Middle frontal gyrus (tissue), 1 donor: ENCODE results near the gene CSF3R.
"Not testable (repeated sequence)": the region's sequence is repeated elsewhere in the genome, so short reads cannot be mapped to it uniquely, and the experiment has no call there.

Experiments
- DNase-seq: peaks from one replicate; pipeline ENCODE4 v3.0.0-alpha.2; 2015; ENCODE audit warnings: low spot score; ENCODE audit errors: extremely low spot score

CSF3R gene

DNA sequence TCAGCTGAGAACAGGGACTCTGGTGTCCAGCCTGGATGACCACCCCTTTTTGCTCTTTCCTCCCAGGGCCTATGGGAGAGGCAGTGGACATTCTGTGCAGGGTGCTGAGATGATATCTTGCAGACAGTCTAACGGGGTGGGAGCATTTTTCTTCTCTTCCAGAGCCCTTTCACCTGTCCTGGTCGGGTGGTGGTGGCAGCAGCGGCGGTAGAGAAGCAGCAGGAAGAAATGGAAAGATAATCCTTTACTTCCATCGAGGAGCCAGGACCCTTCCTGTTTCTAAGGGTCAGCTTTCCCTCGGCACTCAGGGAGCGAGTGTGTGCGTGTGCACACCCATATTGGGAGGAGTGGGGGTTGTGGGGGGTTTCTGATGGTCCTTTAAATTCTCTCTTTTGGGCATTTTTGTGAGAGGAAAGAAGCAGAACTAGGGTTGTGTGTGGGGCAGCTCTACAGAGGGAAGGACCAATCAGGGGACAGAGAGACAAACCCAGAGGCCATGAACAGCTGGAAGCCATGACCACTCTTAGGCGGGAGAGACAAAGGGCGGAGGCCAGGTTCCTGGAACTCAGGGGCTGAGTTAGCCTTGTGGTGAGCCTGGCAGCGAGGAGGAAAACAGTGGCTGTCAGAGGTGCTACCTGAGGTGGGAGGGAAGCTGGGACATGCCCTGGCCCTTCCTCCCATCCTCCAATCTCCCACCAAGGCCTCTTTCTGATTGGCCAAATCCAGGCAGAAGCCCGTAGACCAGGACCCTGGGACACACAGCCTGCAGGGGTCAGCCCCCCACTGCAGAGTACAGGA lies 31.2 kb upstream of the CSF3R start:
- DNase-seq: no peak

DNA sequence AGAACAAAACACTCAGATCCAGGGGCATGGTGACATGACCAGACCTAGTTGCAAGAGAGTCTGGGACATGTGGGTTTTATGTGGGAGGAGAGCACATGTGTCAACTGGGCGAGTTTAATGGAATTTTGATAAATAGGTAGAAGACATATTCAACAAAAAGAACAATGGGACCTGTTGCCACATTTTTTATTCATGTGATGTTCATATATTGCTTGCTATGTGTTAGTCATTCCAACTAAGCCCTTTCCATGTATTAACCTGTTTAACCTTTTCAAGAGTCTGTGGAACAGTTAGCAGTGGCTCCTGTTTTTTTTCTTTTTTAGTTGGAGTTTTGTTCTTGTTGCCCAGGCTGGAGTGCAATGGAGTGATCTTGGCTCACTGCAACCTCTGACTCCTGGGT lies 30.1 kb upstream of the CSF3R start:
- DNase-seq: no peak

DNA sequence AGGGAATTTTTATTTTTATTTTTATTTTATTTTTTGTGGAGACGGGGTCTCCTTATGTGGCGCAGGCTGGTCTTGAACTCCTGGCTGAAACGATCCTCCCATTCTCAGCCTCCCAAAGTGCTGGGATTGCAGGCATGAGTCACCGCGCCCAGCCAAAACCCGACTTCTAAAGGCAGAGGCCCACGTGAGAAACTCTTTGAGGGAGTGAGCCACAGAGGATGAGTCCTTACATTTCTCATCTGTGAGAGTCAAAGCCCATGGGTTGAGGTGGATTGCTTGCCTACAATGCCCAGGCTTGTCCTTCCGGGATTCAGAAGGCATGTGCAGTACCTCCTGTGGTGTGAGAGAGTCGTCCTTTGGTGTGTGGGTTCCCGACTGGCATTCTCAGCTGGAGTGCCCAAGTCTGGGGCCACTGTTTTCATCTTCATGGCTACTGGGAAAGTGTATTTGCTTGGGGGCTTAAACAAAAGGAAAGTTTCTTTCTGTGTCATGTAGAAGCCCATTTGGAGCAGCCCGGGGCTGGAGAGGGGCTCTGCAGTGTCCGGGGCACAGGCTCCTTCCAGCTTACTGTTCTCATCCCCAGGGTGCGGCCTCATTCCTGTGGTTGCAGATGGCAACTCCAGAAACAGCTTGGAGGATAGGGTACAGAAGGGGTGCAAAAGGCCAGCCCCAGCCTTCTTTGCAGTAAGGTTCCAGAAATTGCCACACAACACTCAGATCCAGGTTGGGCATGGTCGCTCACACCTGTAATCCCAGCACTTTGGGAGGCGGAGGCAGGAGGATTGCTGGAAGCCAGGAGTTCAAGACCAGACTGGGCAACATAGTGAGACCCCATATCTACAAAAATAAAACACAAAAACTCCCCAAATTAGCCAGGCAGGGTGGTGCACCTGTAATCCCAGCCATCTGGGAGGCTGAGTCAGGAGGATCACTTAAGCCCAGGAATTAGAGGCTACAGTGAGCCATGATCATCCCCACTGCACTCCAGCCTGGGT lies 29.4 kb upstream of the CSF3R start:
- no peak for DNase-seq

DNA sequence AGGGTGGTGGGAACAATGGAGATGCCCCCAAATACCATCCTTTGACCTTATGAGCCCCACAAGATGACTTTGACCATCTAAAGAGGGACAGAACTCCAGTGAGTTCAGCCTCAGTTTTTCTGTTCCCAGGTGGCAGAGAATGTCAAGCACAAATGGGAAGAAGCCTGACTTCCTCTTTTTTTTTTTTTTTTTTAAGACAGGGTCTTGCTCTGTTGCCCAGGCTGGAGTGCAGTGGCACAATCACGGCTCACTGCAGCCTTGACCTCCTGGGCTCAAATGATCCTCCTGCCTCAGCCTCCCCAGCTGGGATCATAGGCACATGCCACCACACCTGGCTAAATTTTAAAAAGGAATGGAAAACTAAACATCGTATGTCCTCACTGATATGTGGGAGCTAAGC lies 28.5 kb upstream of the CSF3R start:
- not testable (repeated sequence) for DNase-seq

DNA sequence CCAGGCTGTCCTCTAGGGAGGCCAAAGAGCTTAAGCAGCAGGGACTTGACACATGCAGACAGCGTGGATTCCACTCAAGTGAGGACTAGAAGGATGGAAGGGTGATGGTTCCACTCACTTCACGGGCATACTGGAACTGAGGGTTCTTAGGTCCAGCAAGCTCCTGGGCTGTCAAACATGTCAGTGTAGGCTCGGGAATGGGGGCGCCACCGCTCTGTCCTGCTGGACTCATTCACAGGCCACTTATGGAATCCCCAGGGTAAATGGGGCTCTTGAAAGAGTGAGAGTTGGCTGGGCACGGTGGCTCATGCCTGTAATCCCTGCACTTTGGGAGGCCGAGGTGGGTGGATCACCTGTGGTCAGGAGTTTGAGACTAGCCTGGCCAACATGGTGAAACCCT lies 27.7 kb upstream of the CSF3R start:
- no peak for DNase-seq

DNA sequence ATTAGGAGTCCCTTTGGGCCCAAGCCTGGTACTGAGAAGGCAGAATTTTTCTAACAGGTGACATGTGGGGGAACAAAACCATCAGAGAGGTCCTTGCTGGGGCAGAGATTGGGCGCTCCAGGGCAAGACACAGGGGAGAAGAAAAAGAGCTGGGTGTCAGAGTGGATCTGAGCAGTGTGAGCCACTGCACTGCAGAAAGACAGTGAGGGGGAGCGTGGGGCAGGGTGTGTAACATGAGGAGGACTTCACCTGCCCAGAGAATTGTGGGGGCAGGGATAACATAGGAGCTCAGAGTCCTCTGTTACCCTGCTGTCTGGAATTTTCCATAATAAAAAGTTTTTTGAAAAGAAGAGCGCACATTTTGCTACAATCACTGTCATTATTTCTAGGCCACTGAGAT lies 25.5 kb upstream of the CSF3R start:
- DNase-seq: no peak

DNA sequence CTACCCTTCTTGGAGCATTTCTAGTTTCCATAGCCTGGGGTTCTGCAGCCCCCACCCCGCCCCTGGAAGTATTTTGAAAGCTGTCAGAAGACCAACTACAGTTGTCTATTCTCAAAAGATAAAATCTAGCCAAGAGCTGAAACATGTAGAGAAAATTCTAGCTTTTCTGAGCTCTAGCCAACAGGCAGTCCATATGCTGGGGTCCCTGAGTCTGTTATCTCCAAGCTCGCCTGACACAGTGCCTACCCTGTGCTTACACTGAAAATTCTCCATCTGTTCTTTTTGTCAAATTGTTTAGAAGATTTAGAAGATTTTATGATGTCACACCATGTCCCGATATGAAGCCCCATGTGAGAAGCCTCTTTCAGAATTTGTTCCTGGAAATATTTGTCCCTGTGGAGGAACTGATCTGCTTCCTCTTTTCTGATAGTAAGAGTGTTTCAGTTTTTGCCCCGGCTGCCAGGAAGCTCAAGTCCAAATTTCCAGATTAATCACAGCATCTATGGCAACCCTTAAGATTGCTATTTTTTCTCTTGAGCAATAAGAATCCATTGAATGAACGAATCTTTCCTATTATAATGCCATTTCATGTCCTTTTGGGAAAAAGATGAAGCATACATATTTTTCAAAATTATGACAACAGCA lies 23.7 kb upstream of the CSF3R start:
- no peak for DNase-seq

DNA sequence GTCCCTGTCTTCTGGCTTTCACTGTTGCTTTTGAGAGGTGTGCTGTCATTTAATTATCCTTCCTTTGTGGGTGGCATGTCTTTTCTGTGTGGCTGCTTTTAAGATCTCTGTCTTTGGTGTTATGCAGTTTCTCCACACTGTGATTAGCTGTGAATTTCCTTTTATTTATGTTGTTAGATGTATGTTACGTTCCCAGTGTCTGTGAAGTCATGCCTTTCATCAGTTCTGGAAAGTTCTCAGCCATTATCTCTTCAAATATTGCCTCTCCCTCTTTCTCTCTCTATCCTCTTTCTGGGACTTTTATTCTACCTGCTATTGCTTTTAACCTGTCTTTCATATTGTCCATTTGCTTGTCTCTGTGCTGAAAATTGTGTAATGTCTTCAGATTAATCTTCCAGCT lies 21.0 kb upstream of the CSF3R start:
- DNase-seq: no peak

DNA sequence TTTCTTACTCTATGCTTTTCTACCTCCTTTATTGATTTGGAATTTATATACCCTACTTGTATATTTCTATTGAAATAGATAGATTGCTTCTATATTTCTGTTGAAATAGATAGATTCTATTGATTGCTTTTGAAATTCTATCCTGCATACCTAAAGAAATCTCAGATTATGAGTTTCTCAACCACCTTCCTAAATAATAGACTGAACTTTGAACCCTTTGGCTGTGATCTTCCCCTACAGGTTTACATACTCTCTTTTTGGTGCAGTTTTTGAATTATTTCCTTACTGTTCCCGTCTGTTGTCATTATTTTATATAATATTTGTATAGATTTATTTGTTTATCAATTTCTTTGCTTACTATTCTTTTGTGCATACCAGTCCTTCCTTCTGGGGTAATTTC lies 20.4 kb upstream of the CSF3R start:
- no peak for DNase-seq

DNA sequence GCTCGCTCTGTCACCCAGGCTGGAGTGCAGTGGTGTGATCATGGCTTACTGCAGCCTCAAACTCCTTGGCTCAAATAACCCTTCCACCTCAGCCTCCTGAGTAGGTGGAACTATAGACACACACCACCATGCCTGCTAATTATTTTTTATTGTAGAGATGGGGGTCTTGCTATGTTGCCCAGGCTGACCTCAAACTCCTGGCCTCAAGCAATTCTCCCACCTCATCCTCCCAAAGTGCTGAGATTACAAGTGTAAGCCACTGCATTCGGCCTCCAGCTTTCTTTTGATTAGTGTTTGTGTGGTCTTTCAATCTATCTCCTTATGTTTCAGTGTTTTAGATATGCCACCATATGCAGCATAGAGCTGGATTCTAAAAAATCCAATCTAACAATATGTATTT lies 19.9 kb upstream of the CSF3R start:
- DNase-seq: no peak

DNA sequence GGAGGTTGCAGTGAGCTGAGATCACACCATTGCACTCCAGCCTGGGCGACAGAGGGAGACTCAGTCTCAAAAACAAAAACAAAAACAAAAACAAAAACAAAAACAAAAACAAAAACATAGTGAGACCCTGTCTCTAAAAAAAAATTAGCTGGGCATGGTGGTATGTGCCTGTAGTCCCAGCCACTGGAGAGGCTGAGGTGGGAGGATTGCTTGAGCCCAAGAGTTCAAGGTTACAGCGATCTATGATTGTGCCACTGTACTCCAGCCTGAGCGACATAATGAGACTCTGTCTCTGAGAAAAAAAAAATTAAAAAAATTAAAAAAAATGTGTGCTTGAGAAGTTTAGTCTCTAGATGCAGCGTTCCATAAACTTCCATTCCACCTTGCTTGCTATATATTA lies 19.2 kb upstream of the CSF3R start:
- not testable (repeated sequence) for DNase-seq

DNA sequence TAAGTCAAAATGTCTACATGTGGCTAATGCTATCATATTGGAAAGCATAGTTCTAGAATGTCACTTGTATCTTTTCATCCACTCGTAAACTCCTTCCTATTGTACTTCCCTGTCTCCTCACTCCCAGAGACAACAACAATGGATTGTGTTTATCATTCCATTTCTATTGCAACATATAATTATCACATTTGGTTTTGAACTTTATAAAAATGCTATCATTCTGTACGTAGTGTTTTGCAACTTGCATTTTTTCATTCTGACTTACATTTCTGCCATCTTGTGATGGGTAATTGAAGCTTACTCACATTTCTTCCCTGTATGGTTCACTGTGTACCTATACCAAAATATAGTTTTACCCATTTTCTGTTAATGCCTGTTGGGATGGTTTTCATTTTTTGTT lies 14.5 kb upstream of the CSF3R start:
- DNase-seq: no peak

DNA sequence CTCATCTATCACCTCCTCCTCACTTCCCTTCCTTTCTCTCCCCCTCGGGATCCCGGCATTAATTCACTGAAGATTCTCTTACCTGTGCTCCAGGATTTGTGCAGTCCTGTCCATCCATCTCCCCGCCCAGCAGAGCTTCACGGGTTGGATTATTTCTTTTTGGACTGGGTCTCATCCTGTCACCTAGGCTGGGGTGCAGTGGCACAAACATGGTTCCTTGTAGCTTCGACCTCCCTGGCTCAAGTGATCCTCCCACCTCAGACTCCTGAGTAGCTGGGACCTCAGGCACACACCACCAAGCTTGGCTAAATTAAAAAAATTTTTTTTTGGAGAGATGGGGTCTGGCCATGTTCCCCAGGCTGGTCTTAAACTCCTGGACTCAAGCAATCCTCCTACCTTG lies 12.3 kb upstream of the CSF3R start:
- no peak for DNase-seq

DNA sequence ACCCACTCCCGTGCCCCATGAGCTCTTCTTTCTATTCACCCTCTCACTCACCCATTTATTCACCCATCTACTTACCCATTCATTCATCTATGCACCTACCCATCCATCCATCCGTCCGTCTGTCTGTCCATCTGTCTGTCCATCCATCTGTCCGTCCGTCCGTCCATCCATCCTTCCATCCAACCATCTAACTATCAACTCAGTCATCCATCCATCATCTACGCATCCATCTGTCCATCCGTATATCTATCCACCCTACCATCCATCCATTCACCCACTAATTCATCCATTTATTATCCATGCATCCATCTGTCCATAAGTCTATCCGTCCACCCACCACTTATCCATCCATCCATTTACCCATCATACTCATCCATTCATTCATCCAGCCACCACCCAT lies 10.8 kb upstream of the CSF3R start:
- no peak for DNase-seq

DNA sequence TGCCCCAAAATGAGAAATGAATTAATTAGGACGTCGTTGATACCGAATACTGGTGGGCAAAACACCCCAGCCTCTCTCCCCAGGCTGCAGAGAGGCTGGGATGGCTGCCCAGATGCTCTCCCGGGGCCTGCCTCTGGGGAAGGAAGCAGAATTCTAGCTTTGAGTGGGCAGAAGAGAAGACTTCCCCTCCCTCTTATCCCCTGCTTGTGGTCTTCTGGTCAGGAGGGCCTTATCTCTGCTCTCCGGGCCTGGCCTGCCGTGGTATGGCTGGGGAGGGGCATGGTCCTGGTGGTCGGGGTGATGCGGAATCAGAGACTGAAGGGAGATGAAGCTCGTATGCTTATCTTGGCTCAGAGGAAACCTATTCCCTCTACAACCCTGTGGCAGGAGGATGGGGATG lies 9.8 kb upstream of the CSF3R start:
- no peak for DNase-seq

DNA sequence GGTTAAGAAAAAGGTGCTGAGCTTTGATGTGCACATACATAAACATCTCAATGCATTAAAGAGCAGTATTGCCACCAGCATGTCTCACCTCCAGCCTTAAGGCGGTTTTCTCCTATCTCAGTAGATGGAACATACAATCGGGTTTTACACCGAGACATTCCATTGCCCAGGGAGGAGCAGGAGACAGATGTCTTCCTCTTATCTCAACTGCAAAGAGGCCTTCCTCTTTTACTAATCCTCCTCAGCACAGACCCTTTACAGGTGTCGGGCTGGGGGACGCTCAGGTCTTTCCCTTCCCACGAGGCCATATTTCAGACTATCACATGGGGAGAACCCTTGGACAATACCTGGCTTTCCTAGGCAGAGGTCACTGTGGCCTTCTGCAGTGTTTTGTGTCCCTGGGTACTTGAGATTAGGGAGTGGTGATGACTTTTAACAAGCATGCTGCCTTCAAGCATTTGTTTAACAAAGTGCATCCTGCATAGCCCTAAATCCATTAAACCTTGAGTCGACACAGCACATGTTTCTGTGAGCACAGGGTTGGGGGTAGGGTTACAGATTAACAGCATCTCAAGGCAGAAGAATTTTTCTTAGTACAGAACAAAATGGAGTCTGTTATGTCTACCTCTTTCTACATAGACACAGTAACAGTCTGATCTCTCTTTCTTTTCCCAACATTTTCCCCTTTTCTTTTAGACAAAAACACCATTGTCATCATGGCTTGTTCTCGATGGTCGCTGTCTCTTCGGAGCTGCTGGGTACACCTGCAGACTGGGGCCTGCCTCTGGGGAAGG lies 6.7 kb upstream of the CSF3R start:
- DNase-seq: not testable (repeated sequence)

DNA sequence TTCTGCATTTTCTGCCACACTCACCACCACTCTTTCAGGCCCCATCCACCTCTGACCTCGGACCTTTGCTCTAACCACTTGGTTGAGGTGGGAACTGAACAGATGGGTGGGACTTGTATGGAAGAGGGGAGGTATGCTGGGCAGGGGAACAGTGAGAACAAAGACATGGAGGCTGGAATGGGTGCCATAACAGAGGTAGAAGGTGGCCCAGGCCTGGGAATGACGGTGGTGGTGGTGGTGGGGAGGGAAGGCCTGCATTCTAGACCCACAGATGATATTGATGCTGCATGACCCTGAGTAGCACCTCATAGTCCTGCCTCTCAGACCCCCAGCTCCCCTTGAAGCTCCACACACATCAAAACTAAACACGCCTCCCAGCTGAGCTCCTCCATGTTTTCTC lies 5.2 kb upstream of the CSF3R start:
- no peak for DNase-seq

DNA sequence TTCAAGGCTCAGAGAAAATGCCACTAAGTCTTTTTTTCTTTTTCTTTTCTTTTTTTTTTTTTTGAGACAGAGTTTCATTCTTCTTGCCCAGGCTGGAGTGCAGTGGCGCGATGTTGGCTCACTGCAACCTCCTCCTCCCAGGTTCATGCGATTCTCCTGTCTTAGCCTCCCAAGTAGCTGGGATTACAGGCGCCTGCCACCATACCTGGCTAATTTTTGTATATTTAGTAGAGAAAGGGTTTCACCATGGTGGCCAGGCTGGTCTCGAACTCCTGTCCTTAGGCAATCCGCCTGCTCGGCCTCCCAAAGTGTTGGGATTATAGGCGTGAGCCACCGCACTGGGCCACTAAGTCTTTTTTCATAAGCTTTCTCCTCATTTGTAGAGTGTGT lies 4.6 kb upstream of the CSF3R start:
- DNase-seq: not testable (repeated sequence)

DNA sequence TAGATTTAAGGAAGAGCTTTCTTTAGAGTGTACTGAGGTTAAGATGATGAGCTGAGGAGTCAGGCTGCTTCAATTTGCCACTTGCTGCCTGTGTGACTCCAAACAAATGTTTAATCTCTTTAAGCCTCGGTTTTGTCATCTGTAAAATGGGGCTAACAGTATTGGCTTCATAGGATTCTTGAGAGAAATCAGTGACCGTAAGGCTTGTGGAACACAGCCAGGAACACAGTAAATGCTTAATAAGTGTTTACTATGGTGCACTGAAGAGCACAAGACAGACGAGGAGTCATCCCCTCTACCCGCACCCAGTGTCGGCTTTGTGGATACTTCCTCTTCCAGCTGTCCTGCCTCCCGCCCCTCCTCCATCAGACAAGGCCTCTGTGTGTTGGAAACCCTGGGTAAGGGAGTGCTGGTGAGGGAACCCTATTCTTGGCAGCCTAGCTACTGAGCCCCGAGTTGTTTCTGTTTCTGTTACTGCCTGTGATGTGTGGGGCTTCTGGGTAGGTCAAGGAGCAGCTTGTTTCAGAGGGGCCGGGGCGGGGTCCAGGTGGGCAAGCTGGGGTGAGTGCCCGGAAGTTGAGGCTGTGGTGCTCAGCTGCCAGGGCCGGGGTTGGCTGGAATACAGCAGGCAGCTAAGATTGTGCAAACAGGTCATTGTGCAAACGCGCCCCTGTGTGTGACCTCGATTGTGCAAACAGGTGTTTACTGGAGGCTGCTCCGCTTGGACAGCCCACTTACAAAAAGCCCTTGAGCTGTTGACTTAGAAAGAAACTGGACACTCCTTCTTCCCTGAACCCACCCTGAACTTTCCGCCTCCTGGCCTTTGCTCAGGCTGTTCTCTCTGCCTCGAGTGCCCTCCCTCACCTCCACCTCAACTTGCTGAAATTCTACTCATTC lies 4.0 kb upstream of the CSF3R start:
- DNase-seq: no peak

DNA sequence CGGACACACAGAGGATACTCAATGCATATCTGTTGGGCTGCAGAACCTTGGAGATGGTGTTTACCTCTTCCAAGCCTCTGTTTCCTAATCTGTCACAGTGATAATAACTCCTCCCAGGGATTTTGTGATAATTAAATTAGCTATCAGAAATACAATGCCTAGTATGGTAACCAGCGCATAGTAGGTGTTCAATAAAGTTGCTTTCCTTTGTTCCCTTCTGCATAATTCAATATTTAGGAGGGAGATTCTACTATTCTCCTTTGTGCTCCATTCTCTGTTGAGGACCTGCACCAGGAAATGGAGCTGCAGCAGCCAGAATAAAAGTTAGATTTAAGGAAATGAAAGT lies 3.4 kb upstream of the CSF3R start:
- no peak for DNase-seq
